HG03280 (cell line): ENCODE measurements around the gene ZNF534.
"Not testable (repeated sequence)": the region's sequence is repeated elsewhere in the genome, so short reads cannot be mapped to it uniquely, and the experiment has no call there.

ENCODE experiments used
- ATAC-seq: cut with Tn5 transposase; IDR thresholded peaks from one replicate; pipeline ENCODE4 v1.9.1; 2021; ENCODE audit warnings: mild to moderate bottlenecking, moderate library complexity; ENCODE audit not compliant: unreplicated experiment

ZNF534 gene

DNA sequence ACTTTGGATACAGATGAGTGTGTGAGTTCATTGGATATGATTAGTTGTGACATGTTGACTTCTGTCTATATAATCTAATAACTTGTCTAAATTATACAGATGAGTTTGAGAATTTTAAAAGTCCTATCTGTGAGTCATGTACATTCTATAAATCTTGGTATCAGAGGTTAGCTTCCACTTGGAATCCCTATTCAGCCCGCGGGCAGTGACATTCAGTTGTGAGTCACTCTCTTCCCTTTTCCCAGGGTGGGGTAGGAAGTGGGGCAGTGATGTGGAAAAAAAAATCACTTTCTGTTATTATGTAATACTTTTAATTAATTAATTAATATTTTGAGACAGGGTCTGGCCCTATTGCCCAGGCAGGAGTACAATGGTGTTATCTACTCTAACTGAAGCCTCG lies 65.6 kb downstream of the ZNF534 start:
- ATAC-seq = no peak

DNA sequence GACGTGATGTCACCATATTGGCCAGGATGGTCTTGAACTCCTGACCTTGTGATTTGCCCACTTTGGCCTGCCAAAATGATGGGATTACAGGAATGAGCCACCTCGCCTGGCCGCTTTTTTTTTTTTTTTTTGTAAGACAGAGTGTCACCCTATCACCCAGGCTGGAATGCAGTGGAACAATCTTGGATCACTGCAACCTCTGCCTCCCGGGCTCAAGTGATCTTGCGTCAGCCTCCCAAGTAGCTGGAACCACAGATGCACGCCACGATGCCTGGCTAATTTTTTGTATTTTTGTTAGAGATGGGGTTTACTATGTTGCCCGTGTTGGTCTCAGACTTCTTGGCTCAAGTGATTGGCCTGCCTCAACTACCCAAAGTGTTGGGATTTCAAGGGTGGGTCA lies 69.6 kb downstream of the ZNF534 start:
- no peak for ATAC-seq

DNA sequence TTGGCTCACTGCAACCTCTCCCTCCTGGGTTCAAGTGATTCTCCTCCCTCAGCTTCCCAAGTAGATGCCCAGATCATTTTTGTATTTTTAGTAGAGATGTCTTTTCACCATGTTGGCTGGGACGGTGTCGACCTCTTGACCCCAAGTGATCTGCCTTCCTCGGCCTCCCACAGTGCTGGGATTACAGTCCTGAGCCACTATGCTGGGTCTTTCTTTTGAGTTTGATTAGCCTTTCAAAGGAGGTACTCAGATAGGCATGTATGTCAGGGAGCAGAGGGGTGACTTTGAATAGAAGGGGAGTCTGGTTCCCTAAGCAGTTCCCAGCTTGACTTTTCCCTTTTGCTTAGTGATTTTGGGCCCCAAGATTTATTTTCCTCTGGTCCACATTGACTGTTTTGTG lies 71.5 kb downstream of the ZNF534 start:
- ATAC-seq = not testable (repeated sequence)

DNA sequence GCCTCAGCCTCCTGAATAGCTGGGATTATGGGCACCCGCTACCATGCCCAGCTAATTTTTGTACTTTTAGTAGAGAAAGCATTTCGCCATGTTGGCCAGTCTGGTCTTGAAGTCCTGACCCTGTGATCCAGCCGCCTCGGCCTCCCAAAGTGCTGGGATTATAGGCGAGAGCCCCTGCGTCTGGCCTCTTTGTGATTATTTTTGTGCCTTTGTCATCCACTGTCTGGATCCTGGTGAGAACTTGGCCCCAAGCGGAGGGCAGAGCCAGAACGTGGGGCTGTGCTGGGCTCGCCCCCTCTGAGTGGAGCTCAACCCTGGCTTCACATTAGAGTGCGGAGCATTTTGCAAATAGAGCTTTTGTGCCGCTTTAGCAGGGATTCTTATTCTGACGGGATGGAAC lies 72.0 kb downstream of the ZNF534 start:
- ATAC-seq = not testable (repeated sequence)
